Activated CD8-positive, alpha-beta memory T cell treated with anti-CD3 and anti-CD28 coated beads, Interleukin-2, amount 50 U/mL, for 24 hours (primary cell): Measurements from ENCODE around the gene COL1A1.
A peak's percentile ranks its signal among the peaks of the same experiment; 100 is the strongest.

Experiments
- DNase-seq: peaks from one replicate; pipeline ENCODE4 v3.0.0-alpha.2; 2020; ENCODE audit errors: extremely low read depth

COL1A1 gene

DNA sequence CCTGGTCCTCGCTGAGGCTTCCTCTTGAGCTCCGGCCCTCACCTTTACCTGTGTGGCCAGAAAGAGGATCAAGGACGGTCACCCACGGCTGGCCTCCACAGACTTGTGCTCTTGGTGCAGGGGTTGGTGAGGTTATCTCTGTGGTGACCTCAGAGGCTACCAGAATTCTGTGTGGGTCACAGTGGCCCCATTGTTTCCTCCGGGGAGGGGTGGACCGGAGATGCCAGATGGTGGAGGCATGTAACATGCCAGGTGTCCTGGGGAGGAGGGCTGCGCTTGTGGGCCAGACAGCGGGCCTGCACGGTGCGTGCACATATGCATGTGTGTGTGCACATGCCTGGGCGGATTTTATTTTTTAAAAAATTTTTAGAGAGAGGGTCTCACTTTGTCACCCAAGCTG lies 29.3 kb downstream of the COL1A1 start:
- DNase-seq = no peak

DNA sequence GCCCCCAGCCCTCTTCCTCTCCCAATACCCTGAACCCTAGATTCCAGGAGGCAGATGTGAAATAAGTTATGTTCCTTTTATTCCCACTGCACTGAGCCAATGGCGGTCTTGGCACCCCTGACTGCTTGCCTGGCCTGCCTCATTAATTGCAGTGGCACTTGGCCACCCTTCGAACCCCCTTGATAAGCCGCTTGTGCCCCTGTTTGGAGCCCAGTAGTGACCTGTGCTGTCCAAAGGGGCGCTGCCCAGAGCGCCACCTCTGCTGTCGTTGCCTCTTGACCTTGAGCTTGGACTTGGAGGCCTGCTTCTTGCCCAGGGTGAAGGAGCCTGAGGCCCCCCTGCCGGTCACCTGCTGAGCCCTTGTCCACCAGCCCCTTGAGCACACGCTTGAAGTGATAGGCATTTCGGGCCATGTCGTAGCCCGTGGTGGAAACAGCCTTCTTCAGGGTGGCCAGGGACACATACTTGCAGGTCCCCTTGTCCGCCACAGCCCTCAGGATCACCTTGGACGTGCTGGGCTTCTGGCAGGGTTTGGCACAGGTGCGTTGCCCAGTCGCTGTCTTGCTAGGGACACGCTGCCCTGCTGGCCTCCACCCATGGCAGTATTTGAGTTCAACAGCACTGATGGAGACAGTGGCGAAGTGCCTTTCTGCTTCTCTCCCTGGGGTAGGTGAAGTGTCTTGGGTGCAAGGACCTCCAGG lies 29.9 kb downstream of the COL1A1 start:
- no peak for DNase-seq

DNA sequence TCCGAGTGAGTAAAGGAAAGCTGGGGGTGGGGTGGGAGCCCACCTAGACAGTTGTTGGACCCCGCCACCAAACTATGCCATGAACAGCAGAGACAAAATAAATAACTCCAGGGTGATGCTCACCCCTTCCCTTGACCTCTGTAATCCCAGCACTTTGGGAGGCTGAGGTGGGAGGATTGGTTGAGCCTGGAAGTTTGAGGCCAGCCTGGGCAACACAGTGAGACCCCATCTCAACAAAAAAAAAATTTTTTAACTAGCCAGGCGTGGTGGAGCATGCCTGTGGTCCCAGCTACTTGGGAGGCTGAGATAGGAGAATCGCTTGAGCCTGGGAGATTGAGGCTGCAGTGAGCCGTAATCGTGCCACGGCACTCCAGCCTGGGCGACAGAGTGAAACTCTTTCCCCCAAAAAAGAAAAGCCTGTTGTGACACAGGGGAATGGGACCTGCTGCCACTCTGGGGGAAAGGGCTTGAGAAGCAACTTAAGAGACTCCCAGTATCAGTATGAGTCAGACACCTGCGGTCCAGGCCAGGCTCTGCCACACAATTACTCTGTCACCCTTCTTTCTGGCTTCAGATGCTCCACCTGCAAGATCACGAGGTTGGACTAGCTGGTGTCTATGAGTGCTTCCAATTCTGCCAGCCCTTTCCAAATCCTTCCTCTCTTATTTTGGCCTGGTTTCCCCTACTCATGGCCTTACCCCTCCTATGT lies 30.6 kb downstream of the COL1A1 start:
- DNase-seq = no peak

DNA sequence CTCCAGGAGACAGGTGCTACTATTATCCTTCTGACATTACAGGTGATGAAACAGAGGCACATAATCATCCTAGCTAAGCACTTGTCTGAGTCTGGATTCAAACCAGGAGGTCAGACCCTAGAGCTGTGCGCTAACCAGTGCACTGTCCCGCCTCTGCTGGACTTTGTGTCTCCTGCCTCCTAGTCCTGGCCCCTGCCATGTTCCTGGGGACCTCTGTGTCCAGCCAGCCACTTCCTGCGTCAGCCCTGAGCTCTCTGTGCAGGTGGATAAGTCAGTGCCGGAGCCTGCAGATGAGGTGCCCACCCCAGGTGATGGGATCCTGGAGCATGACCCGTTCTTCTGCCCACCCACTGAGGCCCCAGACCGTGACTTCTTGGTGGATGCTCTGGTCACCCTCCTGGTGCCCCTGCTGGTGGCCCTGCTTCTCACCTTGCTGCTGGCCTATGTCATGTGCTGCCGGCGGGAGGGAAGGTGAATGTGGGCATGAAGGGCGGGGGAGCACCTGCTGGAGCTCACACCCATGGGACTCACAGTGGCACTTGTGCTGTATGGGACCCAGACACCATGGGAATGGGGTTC lies 31.5 kb downstream of the COL1A1 start:
- no peak for DNase-seq

DNA sequence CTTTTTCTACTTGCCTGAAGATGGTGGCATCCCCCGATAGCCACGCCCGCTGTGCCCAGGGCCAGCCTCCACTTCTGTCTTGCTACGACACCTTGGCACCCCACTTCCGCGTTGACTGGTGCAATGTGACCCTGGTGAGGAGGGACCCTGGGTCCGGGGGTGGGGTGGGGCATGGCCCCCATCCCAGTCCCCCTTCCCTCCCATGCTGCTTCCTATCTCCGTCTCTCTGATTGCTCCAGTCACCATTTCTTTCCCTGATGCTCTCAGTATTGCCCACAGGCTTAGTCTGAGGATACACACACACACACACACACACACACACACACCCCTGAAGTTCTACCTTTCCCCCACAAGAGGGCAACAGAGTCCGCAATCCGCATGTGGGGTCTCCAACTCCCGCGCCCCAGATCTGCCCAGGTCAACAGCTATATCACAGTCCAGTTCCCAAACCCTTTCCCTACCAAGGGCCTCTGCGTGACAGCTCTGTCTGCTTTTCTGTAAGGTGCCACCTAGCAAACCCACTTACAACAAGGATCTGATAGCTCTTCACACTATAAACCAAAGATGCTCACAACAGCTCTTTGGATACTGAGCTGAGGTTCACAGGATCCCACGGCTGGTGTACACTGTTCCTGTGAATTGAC lies 32.2 kb downstream of the COL1A1 start:
- no peak for DNase-seq

DNA sequence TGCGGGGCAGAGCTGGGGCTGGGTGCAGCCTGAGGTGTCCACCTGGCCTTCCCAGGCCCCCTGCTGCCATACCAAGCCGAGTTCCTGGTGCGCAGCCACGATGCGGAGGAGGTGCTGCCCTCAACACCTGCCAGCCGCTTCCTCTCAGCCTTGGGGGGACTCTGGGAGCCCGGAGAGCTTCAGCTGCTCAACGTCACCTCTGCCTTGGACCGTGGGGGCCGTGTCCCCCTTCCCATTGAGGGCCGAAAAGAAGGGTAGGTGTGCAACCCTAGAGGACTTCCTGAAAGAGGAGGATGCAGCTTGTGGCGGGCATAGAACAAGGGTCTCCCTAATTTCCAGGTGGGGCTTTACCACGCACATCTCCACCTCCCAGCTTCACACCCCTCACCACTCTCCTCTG lies 33.1 kb downstream of the COL1A1 start:
- DNase-seq = no peak

DNA sequence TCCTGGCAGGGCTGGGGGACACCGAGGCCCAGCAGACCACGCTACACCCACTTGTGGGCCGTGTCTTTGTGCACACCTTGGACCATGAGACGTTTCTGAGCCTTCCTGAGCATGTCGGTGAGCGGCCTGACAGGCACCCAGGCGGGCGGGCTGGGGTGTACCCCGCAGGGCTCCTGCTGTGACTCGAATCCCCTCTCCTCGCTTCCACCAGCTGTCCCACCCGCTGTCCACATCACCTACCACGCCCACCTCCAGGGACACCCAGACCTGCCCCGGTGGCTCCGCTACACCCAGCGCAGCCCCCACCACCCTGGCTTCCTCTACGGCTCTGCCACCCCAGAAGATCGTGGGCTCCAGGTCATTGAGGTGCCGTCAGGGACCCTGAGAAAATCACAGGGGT lies 34.1 kb downstream of the COL1A1 start:
- DNase-seq = no peak

DNA sequence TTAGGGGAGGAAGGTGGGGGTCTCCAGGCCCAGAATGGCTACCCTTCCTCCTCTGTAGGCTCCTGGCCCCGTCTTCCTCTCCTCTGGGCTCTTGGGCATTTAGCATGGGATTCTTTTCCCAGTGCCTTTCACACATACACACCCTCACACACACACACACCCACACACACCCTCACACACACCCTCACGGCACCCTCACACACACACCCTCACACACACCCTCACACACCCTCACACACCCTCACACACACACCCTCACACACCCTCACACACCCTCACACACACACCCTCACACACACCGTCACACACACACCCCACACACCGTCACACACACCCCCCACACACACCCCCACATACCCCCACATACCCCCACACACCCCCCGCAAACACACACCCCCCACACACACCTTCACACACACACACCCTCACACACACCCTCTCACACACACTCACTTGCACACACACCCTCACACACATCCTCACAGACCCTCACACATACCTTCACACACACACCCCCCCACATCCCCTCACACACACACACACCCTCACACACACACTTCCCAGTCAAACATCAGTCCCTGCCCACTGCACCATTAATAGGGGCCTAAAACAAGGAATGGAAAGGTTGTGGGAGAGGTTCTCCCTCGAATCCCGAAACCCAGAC lies 34.8 kb downstream of the COL1A1 start:
- no peak for DNase-seq

GRCh38 chr17:50165867-50166517 lies 35.4 kb downstream of the COL1A1 start, which contains the start of gene SGCA:
SGCA (plus strand) TSS chr17:50166005; CDS start chr17:50166041, 36 bp downstream.
- no peak for DNase-seq

DNA sequence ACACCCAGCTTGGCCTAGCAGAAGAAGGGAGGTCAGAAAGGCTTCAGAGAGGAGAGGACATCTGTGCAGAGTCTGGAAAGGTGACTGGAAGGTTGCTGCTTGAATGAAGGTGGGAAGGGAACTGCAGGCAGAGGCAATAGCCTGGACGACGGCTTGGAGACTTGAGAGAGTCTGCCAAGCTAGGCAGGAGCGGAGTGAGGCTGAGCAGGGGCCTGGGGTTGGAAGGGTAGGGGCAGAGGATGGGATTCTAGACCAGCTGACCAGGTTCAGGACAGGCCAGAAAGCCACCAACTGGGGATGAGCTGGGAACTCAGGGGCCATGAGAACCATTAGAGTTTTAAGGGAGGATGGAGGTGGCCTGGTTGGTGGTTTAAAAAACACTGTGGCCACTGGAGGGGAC lies 36.0 kb downstream of the COL1A1 start:
- no peak for DNase-seq

DNA sequence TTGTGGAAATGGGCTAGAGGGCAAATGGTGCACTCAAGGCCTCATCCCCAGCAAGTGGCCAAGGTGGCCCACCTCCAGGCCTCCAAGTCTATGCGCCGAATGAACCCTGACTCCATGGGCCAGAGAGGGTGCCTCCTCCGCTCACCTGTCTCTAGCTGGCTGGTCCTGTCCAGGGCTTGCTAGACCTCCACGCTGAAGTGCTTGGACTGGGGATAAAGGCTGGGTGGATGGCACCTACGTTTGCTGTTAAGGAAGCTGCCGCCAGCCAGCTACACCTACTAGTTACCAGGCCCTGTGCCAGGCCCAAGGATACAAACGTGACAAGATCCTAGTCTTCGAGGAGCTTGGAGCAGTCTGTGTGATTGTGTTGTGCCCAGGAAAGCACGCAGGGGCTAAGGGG lies 36.4 kb downstream of the COL1A1 start:
- DNase-seq = no peak

GRCh38 chr17:50164697-50164988 lies 36.8 kb downstream of the COL1A1 start:
- no peak for DNase-seq

GRCh38 chr17:50163843-50164696 lies 37.4 kb downstream of the COL1A1 start:
- no peak for DNase-seq

- no peak for DNase-seq
These were observed 38.8 kb downstream of the COL1A1 start for GRCh38 chr17:50162466-50163254.

GRCh38 chr17:50161911-50162288 lies 39.5 kb downstream of the COL1A1 start:
- no peak for DNase-seq

- peak; percentile 90 for DNase-seq
These were observed 40.2 kb downstream of the COL1A1 start for GRCh38 chr17:50161023-50161910.

DNA sequence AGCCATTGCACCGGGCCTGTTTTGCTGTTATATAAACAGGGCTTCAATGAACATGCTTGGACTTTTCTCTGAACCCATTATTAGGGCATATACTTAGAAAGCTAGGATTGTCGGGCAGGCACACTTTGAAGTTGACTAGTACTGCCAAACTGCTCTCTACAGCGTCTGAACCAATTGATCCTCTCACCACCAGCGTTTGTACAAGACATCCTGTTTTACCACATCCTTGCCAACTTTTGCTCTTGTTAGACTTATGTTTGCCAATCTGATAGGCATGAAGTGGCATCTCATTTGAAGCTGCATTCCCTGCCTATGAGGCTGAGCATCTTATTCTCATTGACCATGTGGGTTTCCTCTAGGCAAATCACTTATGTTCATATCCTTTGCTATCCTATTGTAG lies 43.5 kb downstream of the COL1A1 start:
- no peak for DNase-seq

DNA sequence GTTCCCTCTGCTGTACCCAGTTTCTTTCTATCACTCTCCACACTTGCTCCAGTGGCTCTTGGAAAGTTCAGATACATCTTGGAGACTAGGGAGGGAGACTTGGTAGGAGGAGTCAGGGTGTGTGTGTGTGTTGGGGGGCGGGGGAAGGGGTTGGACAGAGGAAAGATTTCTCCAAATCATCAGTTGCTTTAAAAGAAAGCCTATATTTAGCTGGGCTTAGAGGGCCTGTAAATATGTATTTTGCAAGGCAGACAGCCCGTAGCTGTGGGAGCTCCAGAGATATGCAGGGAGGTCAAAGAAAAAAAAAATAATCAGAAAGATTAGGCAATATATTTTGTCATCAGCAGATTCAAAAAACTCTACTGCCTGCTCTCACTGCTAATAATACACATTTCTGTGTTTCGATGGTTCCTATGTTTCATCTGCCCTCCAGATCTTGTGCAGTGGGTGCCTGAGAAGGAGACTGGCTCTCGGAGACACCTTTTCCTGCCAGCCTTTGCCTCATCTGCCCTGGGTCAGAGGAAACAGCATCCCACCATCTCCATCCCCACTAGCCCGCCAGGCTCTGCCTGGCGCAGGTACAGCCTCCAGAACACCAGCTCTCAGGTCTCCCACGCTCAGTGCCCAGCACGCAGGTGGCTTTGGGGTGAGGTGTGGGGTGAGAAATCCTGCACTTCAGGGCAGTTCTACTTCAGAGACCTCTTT lies 46.2 kb downstream of the COL1A1 start:
- DNase-seq = no peak
